HUES64 (cell line): Measurements from ENCODE around the gene PRPF19.

Experiments
- H3K27ac ChIP-seq: 2 replicates; pipeline ENCODE4 v1.7.0; 2013; ENCODE audit warnings: low read depth, low read length, inconsistent platforms
- H3K27me3 ChIP-seq: 2 replicates; pipeline ENCODE4 v1.6.1; 2013; ENCODE audit warnings: mild to moderate bottlenecking, low read length; ENCODE audit not compliant: insufficient read depth
- H3K36me3 ChIP-seq: 2 replicates; pipeline ENCODE4 v1.6.1; 2013; ENCODE audit warnings: mild to moderate bottlenecking, low read length; ENCODE audit not compliant: insufficient read depth
- H3K4me1 ChIP-seq: 2 replicates; pipeline ENCODE4 v1.6.1; 2013; ENCODE audit warnings: mild to moderate bottlenecking, low read length, moderate library complexity; ENCODE audit not compliant: insufficient read depth
- H3K4me3 ChIP-seq: 2 replicates; pipeline ENCODE4 v1.5.1; 2013; ENCODE audit warnings: mild to moderate bottlenecking, low read length, moderate library complexity
- H3K9ac ChIP-seq: 2 replicates; pipeline ENCODE4 v1.6.1; 2013; ENCODE audit warnings: mild to moderate bottlenecking, low read depth, low read length
- H3K9me3 ChIP-seq: 2 replicates; pipeline ENCODE4 v1.6.1; 2013; ENCODE audit warnings: low read depth, low read length; ENCODE audit not compliant: insufficient read depth
- WGBS: fragments of 150-250, 120-280 bp; methylation state at CpG from one replicate; pipeline ENCODE4 v1.1.7; 2013; ENCODE audit warnings: missing lambda C conversion rate; 5-methylcytosine and 5-hydroxymethylcytosine counted together

The PRPF19 gene

DNA sequence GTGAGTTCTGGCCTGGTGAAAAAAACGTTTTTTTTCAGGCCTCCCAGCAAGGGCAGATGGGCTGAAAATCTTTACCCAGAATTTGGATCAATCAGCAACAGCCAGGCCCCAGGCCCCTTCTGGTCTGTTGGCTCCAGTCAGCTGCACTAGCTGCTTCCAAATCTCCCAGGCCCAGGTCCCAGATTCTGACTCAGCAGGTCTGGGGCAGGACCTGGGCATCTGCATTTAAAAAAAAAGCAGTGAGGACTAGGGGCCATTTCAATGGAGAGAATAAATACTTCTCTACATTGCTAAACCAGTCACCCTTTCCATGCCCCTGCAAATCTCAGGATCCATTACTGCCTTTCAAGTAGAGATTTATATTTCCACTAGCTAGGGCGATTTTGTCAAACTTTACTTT is 41.3 kb upstream of the PRPF19 start:
- no peak overlapping the region for H3K4me3 ChIP-seq
- WGBS = 43% methylated on average over 2 of the region's 2 CpGs
- H3K4me1 ChIP-seq = peaks cover 12% of the 10 kb centered on the region; the same call in 1 of the 2 replicates
- H3K9ac ChIP-seq = no peak overlapping the region
- no peaks in the 10 kb centered on the region for H3K36me3 ChIP-seq
- peaks cover 29% of the 10 kb centered on the region for H3K27me3 ChIP-seq
- no peaks in the 10 kb centered on the region for H3K9me3 ChIP-seq
- peak overlapping the region; percentile 23; the same call in 1 of the 2 replicates for H3K27ac ChIP-seq

DNA sequence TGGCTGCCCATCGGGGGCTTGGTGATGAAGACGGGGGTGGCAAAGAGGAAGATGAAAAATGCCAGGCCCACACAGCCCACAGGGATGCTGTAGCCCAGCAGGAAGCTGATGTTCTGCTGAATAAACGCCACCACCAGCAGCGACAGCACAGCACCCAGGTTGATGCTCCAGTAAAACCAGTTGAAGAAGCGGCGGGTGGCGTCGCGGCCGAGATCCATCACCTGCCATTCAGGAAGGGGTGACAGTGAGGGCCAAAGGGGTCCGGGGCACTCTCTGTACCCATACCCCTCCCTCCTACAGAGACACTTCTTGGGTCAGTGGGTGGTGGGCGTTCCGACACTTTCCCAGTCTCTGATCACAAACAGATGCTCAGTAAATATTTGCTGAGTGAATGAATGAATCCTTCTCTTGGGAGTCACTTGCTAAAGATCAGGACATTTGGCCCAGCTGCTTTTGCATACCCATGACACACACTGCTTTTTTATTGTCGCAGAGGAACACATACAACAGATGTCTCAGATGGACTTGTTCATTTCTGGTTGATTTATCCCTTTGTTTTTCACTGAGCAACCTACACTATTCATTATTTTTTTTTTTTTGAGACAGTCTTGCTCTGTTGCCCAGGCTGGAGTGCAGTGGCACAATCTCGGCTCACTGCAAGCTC is 40.3 kb upstream of the PRPF19 start:
- Histone ChIP-seq H3K4me1 (peaks cover 8% of the 10 kb centered on the region; the same call in 1 of the 2 replicates), H3K4me3 (no peak overlapping the region), H3K9ac (no peak overlapping the region), H3K9me3 (no peaks in the 10 kb centered on the region), H3K27ac (no peak overlapping the region), H3K27me3 (peaks cover 23% of the 10 kb centered on the region), H3K36me3 (no peaks in the 10 kb centered on the region)
- 91% methylated on average over 11 of the region's 15 CpGs for WGBS

- Histone ChIP-seq H3K4me1 (peaks cover 8% of the 10 kb centered on the region; the same call in 1 of the 2 replicates), H3K36me3 (no peaks in the 10 kb centered on the region), H3K9ac (no peak overlapping the region), H3K4me3 (no peak overlapping the region), H3K9me3 (no peaks in the 10 kb centered on the region), H3K27ac (no peak overlapping the region), H3K27me3 (peaks cover 9% of the 10 kb centered on the region)
- WGBS = 94% methylated on average over 5 of the region's 5 CpGs
Measured at GRCh38 chr11:60945295-60945667, 38.9 kb upstream of the PRPF19 start.

GRCh38 chr11:60944490-60945294 is 38.3 kb upstream of the PRPF19 start:
- peaks cover 3% of the 10 kb centered on the region for H3K27me3 ChIP-seq
- H3K9ac ChIP-seq = no peak overlapping the region
- no peak overlapping the region for H3K4me3 ChIP-seq
- H3K36me3 ChIP-seq = no peaks in the 10 kb centered on the region
- WGBS = 87% methylated on average over 11 of the region's 11 CpGs
- H3K9me3 ChIP-seq = no peaks in the 10 kb centered on the region
- H3K4me1 ChIP-seq = peaks cover 8% of the 10 kb centered on the region; the same call in 1 of the 2 replicates
- no peak overlapping the region for H3K27ac ChIP-seq

DNA sequence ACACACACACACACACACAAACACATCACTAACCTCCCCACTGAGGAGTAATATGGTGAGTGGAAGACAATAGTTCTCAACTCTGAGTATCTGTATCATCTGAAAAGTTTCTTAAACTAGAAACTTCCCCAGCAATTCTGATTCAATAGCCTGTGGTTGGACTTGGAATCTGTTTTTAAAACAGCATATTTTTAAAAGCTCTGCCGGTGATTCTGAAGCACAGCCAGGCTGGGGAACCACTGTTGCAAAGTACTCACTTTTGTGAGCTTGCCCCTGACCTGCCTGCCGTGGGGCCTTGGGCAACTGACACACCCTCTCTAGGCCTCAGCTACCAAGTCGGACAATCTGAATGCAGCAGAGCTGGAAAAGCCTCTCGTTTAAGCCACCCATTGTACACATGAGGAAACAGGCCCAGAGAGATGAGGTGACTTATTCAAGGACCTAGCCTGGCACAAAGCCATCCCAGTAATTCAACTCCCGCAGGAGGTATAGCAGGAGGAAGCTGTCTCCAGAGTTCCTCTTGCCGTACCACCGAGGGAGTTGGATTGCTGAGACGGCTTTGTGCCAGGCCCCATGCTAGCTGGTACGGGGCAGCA is 36.7 kb upstream of the PRPF19 start:
- no peaks in the 10 kb centered on the region for H3K36me3 ChIP-seq
- 93% methylated on average over 9 of the region's 9 CpGs for WGBS
- H3K27ac ChIP-seq = no peak overlapping the region
- no peaks in the 10 kb centered on the region for H3K9me3 ChIP-seq
- no peaks in the 10 kb centered on the region for H3K27me3 ChIP-seq
- no peak overlapping the region for H3K4me3 ChIP-seq
- peaks cover 7% of the 10 kb centered on the region; the same call in 1 of the 2 replicates for H3K4me1 ChIP-seq
- no peak overlapping the region for H3K9ac ChIP-seq

GRCh38 chr11:60942219-60942618 is 35.8 kb upstream of the PRPF19 start:
- no peaks in the 10 kb centered on the region for H3K4me1 ChIP-seq
- no peak overlapping the region for H3K9ac ChIP-seq
- no peaks in the 10 kb centered on the region for H3K36me3 ChIP-seq
- no peak overlapping the region for H3K4me3 ChIP-seq
- 91% methylated on average over 4 of the region's 4 CpGs for WGBS
- no peak overlapping the region for H3K27ac ChIP-seq
- H3K27me3 ChIP-seq = no peaks in the 10 kb centered on the region
- no peaks in the 10 kb centered on the region for H3K9me3 ChIP-seq

DNA sequence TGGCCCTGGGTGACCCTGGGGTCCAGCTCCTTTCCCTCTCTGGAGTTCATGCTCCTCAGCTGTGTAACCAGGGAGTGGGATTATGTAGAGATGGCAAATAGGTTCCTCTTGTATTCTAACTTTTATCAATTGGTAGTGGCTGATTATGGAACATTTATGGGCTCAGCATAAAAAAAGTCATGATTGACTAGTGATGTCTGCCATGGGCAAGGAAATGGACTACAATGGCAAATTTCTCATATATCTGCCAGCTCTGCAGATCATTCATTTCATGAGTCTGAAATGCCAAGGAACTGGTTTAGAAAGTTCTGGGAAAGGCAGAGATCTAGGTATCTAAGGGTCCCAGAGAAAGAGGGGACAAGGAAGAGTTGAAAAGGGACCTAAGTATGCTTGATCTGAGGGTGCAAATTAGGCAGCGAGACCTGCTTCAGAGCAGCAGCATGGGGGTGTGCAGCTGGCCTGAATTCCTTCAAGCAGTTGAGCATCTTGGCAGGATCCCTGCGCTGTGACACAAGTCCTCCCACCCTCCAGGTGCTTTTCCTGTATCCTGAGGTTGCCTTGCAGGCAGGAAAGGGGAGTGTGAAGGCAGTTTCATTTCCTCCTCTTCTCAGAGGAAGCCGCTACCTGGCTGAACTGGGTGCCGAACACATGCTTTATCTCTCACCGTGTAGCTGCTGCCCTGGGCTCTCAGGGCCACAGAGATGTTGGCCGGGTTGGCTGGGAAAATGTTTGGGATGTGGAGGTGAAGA is 35.2 kb upstream of the PRPF19 start:
- Histone ChIP-seq H3K9me3 (no peaks in the 10 kb centered on the region), H3K4me1 (no peaks in the 10 kb centered on the region), H3K27ac (no peak overlapping the region), H3K4me3 (no peak overlapping the region), H3K36me3 (no peaks in the 10 kb centered on the region), H3K27me3 (no peaks in the 10 kb centered on the region), H3K9ac (no peak overlapping the region)
- WGBS = 90% methylated on average over 6 of the region's 6 CpGs

DNA sequence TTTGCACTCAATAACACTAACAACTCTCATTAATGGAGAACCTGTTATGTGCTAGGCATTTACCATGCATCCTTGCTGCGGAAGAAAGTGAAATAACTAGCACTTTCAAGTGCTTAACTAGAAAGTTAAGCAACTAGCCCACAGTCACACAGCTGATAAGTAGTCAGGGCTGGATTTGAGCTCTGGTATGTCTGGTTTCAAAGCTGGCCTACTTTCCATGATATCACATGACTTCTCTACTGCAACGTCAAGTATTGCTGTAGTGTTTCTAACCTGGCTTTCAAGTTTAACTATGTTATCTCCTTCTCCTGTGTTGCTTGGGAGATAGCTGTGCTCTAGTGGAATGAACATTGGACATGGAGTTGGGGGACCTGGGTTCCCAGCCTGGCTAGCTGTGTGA is 33.5 kb upstream of the PRPF19 start:
- Histone ChIP-seq H3K27me3 (no peaks in the 10 kb centered on the region), H3K9ac (no peak overlapping the region), H3K27ac (no peak overlapping the region), H3K4me1 (no peaks in the 10 kb centered on the region), H3K36me3 (0 out of 2 replicates have a peak, but pooled peaks cover 5% of the 10 kb centered on the region), H3K4me3 (no peak overlapping the region), H3K9me3 (no peaks in the 10 kb centered on the region)
- 87% methylated on average over 2 of the region's 2 CpGs for WGBS

DNA sequence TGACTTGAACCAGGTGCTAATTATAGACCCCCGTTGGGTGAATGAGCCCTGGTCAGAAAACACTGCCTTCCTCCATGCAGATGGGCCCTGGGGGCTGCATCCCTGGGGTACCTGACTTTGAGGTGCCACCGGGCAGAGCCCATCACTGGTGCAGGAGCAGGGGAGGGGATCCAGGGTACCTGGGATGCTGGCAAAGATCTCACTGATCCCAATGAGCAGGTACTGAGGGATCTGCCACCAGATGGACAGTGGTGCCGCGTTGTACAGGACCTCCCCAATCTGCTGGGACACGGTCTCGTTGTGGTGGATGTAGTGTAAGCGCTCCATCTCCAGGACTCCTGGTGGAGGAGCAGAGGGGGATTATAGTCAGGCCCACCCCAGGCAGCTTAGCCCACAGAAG is 32.9 kb upstream of the PRPF19 start:
- Histone ChIP-seq H3K4me3 (no peak overlapping the region), H3K27me3 (no peaks in the 10 kb centered on the region), H3K36me3 (0 out of 2 replicates have a peak, but pooled peaks cover 5% of the 10 kb centered on the region), H3K9ac (no peak overlapping the region), H3K27ac (no peak overlapping the region), H3K4me1 (no peaks in the 10 kb centered on the region), H3K9me3 (no peaks in the 10 kb centered on the region)
- 88% methylated on average over 7 of the region's 7 CpGs for WGBS

DNA sequence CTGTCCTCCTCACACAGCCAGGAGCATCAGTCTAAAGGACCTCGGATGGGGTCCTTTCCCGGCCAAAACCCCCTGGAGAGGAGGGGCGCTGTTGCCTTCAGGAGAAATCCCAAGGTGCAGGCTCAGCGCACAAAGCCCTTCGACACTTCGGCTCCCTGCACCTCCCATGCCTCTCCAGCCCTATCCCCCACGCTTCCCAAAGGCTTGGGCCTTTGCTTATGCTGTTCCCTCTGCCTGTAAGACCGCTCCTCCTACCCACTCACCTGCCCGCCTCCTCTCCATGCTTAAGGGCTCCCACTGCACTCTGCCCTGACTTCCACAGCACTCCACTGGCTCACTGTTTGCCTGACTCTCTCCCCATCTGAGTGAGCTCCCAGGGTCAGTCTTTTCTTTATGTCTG is 32.1 kb upstream of the PRPF19 start:
- 72% methylated on average over 9 of the region's 9 CpGs for WGBS
- Histone ChIP-seq H3K9ac (no peak overlapping the region), H3K27ac (no peak overlapping the region), H3K9me3 (no peaks in the 10 kb centered on the region), H3K27me3 (no peaks in the 10 kb centered on the region), H3K4me3 (no peak overlapping the region), H3K36me3 (peaks cover 10% of the 10 kb centered on the region; the same call in 1 of the 2 replicates), H3K4me1 (no peaks in the 10 kb centered on the region)

GRCh38 chr11:60937811-60938210 is 31.4 kb upstream of the PRPF19 start:
- H3K36me3 ChIP-seq = peaks cover 10% of the 10 kb centered on the region; the same call in 1 of the 2 replicates
- H3K4me1 ChIP-seq = no peaks in the 10 kb centered on the region
- no peak overlapping the region for H3K9ac ChIP-seq
- no peaks in the 10 kb centered on the region for H3K9me3 ChIP-seq
- H3K4me3 ChIP-seq = no peak overlapping the region
- H3K27ac ChIP-seq = no peak overlapping the region
- 93% methylated on average over 8 of the region's 8 CpGs for WGBS
- no peaks in the 10 kb centered on the region for H3K27me3 ChIP-seq
